CD4-positive, alpha-beta T cell treated with Interleukin-17A for 1 hour (primary cell): ENCODE data around the gene YIPF4.
"Not testable (repeated sequence)": the region's sequence is repeated elsewhere in the genome, so short reads cannot be mapped to it uniquely, and the experiment has no call there.

Source experiments
- DNase-seq: peaks from one replicate; pipeline ENCODE4 v3.0.0-alpha.2; 2020

YIPF4 gene

DNA sequence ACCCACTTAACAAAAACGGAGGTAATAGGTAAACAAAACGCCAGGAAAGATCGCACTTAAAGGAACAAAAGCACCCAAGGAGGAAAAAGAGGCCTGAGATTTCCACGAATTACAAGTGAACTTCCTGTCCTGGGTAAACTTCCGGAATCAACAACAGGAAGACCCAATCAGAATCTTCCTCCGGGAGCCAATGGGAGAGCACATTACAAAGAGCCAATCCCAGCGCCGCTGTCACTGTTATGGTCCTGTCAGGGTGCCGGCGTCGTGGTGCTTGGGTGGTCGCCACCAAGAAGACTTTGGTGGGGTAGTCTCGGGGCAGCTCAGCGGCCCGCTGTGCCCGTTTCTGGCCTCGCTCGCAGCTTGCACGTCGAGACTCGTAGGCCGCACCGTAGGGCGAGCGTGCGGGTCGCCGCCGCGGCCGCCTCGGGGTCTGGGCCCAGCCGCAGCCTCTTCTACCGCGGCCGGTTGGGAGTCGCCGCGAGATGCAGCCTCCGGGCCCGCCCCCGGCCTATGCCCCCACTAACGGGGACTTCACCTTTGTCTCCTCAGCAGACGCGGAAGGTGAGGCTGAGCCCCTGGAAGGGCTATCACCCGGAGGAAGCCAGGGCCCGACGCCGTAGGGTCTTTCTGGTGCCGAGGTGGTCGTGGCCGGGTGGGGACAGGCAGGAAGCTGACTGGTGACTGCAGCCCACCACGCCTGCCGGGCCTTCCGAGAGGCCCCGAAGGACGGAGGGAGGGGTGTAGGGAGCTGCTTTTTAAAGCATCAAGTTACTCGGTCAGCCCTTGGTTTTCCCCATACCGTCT lies at the start of gene YIPF4:
Gene YIPF4, plus strand, starts transcription at position 231 of the 804 bp plus-strand sequence. Its CDS starts 252 bp downstream, at position 483.
- DNase-seq: peak; percentile 96

DNA sequence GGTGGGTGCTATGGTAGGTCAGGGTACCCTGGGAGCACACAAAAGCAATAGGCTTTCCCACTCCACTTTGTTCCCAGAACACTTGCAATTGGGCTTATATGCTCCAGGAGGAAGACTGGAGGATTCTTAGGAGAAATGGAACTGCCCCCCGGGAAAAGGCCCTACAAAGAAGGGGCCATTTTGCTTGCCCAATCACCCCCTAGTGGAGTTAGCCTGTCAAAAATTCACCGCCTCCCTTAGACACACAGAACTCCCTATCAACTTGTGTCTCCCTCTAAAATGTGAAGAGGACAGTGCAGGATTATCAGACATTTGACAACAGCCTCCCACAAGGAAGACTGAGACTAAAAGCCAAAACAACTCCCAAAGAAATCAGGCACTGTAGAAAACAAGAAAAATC lies 49.5 kb upstream of the YIPF4 start:
- DNase-seq: no peak

DNA sequence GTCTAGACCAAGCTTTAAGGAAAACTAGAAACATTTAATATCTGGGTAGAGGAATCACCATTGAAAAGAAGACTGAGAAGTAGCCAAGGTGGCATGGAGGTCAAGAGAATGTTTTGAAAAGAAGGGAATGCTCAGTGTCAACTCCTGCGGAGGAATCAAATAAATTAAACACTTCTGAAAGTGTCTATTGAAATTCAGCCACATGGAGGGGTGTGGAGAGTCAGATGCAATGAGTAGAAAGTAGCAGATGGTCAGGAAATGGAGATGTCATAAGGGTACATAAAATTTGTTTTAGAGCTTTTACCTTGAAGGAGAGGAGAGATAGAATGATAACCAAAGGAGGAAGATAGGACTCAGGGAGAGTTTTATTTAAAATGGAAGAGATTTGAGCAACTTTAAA lies 48.1 kb upstream of the YIPF4 start:
- DNase-seq: no peak

DNA sequence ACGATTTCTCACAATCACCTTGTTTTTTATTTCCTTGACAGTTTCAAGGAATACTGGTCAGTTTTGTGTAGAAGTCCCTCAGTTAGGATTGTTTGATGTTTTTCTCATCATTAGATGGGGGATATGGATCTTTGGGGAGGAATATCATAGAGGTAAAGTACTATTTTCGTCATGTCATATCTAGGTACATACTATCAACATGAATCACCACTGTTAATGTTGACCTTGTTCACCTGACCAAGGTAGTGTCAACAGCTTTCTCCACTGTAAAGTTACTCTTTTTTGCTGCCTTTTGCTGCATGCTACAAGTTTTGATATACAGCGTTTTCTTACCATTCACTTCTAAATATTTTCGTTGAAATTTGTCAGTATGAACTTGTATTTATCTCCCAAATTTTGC lies 45.7 kb upstream of the YIPF4 start:
- DNase-seq: no peak

DNA sequence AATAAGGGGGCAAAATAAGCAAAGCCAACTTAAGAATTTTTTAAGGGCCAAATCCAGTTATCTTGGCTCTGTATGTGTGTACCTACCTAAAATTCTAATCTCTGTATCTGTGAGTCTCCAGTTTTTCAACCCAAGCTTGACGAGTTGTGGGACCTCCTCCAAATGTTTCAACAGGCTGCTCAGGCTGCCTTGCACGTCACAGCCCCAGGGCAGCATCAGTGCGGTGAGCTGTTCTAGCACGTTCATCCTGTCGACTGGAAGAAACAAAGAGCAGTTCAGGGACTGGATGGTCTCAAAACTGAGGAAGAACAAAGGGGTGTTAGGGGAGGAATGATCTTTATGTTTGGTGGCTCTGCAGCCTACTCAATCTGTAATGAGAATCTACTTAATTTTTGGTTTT lies 42.4 kb upstream of the YIPF4 start:
- DNase-seq: no peak

DNA sequence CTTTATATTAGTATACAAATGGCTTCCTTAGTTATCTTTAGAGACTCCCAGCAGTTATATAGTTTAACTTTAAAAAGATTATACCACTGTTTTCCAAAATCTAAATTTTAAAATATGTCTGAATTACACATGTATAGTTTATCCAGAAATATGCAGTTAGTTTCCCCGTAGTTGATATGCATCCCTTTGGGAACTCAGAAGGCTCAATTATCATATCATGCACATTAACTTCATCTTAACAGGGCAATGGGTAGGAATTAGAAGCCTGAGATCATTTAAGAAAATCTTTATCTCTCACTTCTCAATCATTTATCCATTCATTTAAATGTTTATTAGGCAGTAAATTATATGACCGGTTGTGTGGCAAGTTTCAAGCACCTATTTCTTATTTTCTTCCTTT lies 40.2 kb upstream of the YIPF4 start:
- DNase-seq: no peak

DNA sequence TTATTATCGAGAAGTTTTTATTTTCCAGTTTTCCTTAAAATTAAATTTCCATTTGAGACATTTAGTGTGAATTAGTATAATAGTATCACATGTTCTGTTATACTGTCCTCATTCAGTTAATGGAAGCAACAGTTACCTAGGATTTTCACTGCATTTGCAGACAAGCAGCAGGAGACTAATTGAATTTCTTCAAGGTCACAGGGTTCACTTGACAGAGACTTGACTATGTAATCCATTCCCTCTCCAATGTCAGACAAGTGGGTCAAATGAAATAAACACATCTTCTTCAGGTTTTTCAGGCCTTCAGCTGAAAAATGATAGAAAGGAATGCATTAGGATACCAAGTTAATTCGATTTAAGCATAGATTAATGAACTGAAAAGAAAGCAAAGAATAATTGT lies 39.7 kb upstream of the YIPF4 start:
- DNase-seq: no peak

DNA sequence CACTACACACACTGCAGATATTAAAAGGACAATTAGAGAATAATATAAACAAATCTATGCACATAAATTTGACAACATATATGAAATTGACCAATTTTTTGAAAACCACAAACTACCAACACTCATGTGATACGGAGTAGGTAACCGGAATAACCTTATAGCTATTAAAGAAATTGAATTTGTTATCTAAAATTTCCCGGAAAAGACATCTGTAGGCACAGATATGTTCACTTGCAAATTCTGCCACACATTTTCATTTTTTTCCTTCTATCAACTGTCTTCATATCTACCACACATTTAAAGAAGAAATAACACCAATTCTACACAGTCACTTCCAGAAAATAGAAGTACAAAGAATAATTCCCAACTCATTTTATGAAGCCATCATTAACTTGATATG lies 35.4 kb upstream of the YIPF4 start:
- DNase-seq: no peak

DNA sequence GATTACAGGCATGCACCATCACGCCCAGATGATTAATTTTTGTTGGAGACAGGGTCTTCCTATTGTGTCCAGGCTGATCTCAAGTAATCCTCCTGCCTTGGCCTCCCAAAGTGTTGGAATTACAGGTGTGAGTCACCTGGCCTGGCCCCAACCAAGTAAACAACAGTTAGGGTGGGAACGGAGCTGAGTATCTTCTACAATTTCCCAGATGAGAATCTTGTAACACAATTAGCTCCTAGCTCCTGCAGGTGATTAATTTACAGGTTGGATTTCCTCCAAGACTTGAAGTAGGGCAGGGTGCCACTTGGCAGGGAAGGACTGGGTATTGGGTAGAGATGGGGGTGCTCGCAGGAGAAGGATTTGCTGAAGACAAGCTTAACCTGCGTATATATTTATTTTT lies 30.8 kb upstream of the YIPF4 start:
- no peak for DNase-seq

DNA sequence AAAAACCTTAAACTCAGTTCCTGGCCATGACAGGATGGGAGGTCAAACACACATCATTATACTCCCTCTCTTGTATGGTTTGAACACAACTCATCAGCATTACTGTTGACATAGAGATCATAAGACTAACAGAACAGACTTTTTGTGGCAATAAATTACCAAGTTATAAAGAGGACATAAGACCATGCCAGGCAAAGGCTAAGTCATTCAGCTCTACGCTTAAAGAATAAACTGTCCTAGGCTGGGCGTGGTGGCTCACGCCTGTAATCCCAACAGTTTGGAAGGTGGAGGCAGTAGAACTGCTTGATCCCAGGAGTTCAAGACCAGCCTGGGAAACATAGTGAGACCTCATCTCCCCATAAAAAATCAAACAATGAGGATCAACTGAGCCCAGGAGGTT lies 29.4 kb upstream of the YIPF4 start:
- DNase-seq: no peak

DNA sequence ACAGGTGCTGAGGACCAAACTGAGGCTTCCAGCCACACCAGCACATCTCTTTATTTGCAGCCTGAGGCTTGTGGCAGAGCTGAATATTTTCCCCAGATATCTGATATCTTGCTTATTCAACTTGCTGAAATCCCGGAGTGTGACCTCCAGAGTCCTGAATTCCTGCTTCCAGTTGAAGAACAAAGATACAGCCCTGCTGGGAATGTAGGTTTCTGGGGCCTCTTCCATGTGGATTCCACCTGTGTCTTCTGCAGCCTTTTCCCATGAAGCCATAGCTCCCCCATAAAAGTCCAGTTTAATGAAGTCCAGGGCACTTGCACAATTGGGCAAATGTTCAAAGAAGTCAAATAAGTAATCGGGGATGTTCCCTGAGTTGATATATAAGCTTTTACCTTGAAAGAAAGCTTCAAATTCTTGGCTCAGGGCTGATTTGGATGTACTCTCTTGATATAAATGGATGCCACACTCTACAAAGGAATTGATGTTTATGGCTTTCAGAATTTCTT lies 27.9 kb upstream of the YIPF4 start:
- DNase-seq: no peak

DNA sequence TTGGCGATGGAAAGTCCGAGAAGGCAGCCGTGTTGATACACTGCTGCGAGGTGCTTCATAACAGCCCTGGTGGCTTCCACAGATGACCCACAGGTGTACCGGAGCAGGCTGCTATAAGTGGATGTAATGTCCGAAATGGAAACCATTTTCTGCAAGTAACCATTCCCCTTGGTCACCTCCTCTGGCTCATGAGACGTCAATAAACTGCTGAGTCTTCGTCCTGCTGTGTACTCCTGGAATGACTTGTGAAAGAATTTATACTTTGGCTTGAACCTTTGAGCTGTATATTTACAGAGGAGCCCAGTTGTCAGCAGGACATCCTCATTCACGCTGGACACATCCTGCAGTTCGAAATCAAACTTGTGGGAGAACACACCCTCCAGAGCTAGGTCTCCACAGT lies 27.4 kb upstream of the YIPF4 start:
- DNase-seq: no peak

DNA sequence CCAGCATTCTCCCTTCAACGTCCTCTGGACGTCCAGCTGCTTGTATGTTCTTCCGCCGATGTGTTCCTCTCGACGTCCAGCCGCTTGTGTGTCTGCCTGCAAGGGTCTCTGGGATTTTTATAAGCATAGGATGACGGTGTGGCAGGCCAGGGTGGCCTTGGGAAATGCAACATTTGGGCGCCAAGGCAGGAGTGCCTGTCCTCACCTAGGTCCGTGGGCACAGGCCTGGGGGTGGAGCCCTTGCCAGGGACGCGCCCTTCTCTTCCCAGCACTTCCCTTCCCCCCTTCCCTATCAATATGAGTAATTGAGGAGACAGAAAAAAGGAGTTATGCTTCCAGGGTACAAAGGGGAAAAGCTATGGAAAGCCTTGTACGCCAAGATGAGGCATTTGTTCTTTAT lies 19.5 kb upstream of the YIPF4 start:
- DNase-seq: no peak

DNA sequence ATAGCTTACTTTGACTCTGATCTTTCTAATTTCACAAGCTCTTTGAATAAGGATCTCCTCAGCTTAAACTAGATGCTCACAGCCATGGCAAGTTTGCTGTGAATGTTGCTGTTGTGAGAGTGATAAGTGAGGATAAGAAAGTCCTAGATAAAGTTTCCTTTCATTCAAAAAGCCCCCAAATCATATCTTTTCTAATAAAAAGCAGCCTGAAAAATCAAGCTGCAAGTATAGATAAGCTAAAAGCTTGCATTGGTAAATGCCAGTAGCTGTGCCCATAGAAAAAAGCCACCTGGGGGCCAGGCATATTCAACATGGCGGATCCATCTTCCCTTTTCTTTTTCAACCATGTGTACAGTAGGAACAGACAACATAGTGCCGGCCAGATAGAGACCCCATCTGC lies 17.3 kb upstream of the YIPF4 start:
- DNase-seq: no peak

DNA sequence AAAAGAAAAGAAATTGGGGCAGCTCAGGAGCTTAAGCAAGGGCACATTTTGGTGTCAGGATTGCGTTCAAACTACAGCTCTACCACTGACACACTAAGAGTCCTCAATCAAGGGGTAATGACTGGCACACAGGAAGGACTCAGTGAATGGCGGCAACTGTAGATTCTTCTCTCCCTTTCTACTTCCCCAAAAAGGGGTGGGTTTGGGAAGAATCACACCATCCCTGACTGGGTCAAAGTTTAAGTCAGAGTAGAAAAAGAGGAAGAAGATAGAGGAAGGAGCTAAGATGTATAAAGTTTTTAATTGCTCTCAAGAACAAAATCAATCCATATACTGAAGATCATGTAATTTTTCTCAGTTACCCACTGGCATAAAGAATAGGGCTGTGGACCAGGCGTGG lies 15.6 kb upstream of the YIPF4 start:
- DNase-seq: no peak

DNA sequence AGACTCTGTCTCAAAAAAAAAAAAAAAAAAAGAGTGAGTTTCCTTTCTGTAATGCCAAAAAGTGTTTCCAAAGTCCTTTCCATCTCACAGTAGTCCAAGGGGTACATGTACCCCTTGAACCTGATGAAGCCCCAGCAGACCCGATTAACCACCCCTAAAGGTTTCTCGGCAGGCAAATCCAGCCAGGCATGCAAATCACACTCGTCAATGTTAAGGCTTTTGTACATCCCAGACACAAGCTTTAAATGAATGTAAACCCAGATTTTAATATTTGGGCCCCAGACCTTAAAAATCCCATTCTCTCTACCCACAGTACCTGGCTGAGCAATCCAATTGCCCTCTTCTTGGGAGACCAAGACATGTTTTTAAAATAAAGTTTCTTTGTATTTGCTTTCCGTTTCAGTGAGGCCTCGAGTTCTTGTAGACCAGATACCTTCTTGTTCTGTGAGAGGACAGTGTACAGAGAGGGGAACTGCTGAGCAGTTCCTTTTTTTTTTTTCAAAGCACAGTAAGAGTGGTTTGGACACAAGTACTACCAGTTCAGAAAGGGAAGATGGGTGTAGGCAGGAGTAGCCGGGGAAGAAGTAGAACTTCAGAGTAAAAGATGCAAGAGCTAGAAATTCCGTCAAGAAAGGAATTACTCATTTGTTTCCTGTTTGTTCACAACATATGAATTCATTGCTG lies 13.1 kb upstream of the YIPF4 start, which contains the start of gene NLRC4:
Gene NLRC4, minus strand, starts transcription at position 465 of the 684 bp plus-strand sequence. CDS start 8,111 bp downstream, outside the sequence.
- DNase-seq: peak; percentile 12

DNA sequence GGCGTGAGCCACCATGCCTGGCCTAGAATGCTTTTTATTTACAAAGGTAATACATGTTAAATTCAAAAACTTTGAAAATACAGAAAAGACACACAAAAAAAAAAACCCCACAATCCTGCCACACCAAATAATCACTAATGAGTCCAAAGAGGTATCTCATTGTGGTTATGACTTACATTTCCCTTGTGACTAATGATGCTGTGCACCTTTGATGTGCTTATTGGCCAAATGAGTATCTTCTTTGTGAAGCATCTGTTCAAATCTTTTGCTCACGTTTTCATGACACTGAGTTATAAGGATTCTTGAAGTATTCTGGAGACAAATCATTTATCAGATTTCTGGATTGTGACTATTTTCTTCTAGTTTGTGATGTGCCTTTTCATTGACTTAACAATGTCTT lies 6.6 kb upstream of the YIPF4 start:
- no peak for DNase-seq

DNA sequence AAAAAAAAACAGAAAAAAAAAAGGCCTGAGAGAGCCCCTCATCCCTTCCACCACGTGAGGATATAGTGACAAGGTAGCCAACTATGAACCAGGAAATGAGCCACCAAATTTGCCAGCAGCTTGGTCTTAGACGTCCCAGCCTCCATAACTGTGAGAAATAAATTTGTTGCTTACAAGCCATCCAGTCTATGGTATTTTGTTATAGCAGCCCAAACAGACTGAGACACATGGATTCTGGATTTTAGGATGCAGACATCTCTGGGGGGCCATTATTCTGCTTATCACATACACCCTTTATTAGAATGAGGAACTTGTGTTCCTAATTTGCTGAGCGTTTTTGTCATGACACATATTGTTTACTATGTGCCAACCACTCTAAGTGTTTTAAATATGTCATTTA lies 5.4 kb upstream of the YIPF4 start:
- no peak for DNase-seq

DNA sequence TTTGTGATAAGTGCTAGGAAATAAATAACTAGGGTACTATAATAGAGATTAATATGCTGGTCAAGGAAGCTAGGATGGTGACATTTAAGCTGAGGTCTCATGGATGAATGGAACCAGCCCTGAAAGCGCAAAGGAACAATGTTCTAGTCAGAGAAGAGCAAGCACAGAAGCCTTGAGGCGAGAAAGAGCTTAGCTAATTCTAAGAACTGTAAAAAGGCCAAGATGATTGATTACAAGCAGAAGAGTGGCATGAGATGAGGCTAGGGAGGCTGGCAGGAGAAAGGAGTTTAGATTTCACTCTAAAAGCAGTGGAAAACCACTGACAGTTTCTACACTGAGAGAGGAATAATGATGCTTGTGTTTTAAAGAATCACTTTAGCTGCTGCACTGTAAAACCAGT lies 3.4 kb upstream of the YIPF4 start:
- DNase-seq: no peak

DNA sequence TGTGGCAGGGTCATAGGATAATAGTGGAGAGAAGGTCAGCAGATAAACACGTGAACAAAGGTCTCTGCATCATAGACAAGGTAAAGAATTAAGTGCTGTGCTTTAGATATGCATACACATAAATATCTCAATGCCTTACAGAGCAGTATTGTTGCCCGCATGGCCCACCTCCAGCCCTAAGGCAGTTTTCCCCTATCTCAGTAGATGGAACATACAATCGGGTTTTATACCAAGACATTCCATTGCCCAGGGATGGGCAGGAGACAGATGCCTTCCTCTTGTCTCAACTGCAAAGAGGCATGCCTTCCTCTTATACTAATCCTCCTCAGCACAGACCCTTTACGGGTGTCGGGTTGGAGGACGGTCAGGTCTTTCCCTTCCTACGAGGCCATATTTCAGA lies 1.9 kb upstream of the YIPF4 start:
- not testable (repeated sequence) for DNase-seq

DNA sequence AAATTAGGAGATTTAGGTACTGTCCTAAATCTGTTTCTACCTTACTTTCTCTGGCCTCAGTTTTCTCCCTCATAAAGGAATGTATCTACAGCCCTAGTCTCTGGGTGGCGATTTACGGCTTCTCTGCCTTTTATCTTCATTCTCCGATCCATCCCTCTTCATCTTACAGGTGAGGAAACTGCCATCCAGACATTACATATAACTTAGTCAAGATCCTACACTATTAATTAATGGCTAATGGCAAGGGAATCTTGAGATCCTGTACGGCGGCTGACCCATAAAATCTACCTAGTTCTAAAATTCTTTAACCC lies 386 bp upstream of the YIPF4 start:
- no peak for DNase-seq

DNA sequence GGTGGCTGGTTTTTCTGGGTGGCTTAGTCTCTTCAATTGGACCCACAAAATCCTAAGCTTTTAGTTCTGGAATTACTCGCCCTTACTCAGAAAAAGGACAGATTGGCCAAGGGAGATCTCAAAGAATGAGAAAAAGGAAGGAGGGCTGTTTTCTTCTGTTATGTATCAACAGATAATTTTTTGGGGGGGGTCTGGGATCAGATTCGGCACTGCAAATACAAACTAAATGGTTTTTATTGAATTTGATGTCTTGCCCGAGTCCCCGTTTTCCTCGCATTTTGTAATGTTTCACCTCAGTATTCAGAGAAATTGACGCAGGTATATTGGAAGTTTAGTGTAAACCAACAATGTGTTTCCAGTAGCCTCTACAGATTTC lies 762 bp downstream of the YIPF4 start:
- no peak for DNase-seq

DNA sequence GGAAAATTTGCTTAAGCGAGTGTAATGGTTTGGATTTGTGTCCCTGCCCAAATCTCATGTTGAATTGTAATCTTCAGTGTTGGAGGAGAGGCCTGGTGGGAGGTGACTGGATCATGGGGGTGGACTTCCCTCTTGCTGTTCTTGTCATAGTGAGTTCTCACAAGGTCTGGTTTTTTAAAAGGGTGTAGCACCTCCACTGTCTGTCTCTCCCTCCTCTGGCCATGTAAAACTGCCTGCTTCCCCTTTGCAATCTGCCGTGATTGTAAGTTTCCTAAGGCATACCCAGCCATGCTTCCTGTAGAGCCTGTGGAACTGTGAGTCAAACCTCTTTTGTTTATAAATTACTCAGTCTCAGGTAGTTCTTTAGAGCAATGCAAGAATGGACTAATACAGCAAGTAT lies 6.6 kb downstream of the YIPF4 start:
- no peak for DNase-seq

DNA sequence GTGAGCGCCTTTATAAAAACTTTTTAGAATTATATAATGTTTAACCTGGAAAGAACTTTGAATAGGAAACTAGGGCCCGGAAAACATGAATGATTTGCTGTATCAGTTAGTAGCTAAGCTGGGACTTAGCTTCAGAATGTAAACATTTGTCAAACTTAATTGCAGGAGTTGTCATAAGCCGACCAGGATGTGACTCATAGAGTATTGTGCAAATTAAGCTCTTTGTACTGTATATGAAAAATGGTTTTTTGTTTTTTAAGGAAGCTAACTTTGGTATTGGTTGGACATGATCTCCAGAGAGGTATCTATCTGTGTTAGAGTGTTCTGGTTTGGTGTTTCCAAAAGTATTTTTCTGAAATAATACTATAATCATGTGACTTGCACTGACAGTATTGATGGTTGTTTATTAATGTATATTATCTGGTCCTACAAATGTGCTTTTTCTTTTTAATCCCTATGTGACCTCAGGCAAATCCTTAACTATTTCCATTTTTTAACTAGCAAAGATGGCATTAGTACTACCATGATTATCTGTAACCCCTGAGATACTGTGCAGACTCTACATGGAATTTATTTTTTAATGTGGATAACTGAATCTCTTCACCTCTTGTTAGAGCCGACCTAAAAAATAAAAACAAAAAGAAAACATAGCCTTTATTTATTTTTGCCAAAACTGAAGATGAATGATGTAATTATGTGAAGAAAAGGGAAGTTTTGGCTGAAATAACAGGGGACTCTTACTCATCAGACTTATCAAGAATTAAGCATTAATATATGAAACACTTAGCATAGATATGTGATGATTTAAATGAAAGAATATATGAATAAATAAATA lies 11.7 kb downstream of the YIPF4 start:
- no peak for DNase-seq
